Astrocyte of the cerebellum (primary cell): ENCODE results near the gene DDX6.
"Not testable (repeated sequence)": the region's sequence is repeated elsewhere in the genome, so short reads cannot be mapped to it uniquely, and the experiment has no call there.

Source experiments
- DNase-seq: peaks from one replicate; pipeline ENCODE4 v3.0.0-alpha.2; 2011; ENCODE audit warnings: low read depth
- H3K4me3 ChIP-seq: 2 replicates; pipeline ENCODE4 v1.5.1; 2011; ENCODE audit warnings: mild to moderate bottlenecking, low read depth, low read length, moderate library complexity
- in situ Hi-C: cut with HindIII; loops from 2 replicates; pipeline ENCODE4 v1.10.0; 2017; ENCODE audit warnings: low sequenced_read_pairs
- TF ChIP-seq, protein P1 (sequence below): IDR thresholded peaks from 2 replicates; pipeline ENCODE4 v1.5.1; 2012; ENCODE audit warnings: low read length, low read depth, moderate library complexity, mild to moderate bottlenecking; ENCODE audit errors: missing control alignments

The DDX6 gene

DNA sequence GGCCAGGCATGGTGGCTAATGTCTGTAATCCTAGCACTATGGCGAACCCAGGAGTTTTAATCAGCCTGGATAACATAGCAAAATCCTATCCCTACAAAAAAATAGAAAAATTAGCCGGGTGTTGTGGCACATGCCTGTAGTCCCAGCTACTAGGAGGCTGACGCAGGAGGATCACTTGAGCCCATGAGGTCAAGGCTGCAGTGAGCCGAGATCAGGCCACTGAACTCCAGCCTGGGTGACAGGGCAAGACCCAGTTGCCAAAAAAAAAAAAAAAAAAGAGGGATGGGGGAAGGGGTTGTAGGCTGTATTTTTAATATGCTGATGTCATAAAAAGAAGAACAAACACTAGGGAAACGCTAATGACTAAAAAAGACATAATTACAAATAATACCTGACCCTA is 12.1 kb downstream of the DDX6 start:
- no peak for DNase-seq
- in situ Hi-C loops = no loop called here
- H3K4me3 ChIP-seq = no peak overlapping the region
- TF ChIP-seq, protein P1, sequence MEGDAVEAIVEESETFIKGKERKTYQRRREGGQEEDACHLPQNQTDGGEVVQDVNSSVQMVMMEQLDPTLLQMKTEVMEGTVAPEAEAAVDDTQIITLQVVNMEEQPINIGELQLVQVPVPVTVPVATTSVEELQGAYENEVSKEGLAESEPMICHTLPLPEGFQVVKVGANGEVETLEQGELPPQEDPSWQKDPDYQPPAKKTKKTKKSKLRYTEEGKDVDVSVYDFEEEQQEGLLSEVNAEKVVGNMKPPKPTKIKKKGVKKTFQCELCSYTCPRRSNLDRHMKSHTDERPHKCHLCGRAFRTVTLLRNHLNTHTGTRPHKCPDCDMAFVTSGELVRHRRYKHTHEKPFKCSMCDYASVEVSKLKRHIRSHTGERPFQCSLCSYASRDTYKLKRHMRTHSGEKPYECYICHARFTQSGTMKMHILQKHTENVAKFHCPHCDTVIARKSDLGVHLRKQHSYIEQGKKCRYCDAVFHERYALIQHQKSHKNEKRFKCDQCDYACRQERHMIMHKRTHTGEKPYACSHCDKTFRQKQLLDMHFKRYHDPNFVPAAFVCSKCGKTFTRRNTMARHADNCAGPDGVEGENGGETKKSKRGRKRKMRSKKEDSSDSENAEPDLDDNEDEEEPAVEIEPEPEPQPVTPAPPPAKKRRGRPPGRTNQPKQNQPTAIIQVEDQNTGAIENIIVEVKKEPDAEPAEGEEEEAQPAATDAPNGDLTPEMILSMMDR = no peak

DNA sequence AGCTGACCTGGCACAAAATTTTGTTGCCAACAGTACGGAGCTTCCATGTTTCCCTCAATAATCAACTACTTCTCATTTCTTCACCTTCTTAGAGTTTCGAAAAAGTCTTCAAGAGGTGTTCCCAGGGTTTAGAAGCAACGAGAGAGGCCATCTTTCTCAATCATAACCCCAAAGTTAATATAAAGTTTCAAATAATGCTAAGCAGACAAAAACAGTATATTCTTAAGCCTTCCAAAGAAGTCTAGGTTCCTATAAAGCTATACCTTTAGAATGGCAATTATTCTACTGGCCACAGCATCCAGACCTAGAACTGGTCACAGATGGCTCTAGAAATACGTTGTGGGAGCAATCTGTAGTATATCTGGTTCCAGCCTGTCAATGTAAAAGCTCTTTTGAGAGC is 16.9 kb downstream of the DDX6 start:
- in situ Hi-C loops = no loop called here
- no peak for DNase-seq
- TF ChIP-seq, protein P1 = no peak
- H3K4me3 ChIP-seq = no peak overlapping the region

DNA sequence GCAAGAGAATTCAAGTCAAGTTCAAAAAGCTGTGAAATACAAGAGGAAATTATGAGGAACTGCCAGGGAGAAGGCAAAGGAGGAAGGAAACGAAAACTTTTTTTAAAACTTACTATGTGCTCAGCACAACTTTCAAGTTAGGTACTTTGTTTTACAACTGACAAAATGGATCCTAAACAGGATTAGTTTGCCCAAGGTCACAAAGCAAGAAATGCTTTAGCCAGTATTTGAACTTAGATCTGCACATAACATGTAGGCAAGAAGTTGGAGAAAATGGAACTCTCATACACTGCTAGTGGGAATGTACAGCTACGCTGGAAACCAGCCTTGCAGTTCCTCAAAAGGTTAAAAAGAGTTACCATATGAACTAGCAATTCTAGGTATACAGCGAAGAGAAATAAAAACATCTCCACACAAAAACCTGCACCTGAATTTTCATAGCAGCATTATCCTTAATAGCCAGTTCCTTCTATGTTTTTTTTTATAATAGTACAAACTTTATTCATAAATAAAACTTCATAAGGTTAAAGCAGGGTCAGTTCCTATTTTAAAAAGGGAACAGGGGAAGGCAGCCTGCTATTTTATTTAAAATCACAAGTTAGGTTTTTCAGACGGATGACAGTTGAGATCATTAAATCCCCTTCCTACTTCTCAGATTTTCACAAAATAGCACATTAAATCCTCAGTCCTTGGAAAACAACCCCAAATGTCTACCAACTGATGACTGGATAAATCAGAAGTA is 19.2 kb downstream of the DDX6 start:
- in situ Hi-C loops = no loop called here
- no peak for DNase-seq
- TF ChIP-seq, protein P1 = no peak
- no peak overlapping the region for H3K4me3 ChIP-seq

DNA sequence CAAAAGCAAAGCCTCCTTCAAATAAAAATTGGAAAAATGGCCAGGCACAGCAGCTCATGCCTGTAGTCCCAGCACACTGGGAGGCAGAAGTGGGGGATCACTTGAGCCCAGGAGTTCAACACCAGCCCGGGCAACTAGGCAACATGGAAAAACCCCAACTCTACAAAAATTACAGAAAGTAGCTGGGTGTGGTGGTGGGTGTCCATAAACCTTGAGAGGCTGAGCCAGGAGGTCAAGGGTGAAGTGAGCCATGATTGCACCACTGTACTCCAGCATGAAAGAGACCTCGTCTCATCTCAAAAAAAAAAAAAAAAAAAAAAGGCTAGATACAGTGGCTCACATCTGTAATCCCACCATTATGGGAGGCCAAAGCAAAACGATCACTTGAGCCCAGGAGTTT is 22.3 kb downstream of the DDX6 start:
- TF ChIP-seq, protein P1 = no peak
- in situ Hi-C loops = no loop called here
- no peak for DNase-seq
- H3K4me3 ChIP-seq = no peak overlapping the region

DNA sequence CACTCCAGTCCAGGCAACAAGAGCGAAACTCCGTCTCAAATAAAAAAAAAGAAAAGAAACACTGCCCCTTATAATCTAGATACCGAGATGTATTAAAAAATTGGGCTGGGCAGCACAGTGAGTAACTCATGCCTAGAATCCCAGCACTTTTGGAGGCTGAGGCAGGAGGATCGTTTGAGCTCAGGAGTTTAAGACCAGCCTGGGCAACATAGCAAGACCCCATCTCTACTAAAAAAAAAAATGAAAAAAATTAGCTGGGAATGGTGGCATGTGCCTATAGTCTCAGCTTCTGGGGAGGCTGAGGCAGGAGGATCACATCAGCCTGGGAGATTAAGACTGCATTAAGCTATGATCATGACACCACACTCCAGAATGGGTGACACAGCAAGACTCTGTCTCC is 24.9 kb downstream of the DDX6 start:
- no peak for DNase-seq
- H3K4me3 ChIP-seq = no peak overlapping the region
- TF ChIP-seq, protein P1 = no peak
- in situ Hi-C loops = no loop called here

DNA sequence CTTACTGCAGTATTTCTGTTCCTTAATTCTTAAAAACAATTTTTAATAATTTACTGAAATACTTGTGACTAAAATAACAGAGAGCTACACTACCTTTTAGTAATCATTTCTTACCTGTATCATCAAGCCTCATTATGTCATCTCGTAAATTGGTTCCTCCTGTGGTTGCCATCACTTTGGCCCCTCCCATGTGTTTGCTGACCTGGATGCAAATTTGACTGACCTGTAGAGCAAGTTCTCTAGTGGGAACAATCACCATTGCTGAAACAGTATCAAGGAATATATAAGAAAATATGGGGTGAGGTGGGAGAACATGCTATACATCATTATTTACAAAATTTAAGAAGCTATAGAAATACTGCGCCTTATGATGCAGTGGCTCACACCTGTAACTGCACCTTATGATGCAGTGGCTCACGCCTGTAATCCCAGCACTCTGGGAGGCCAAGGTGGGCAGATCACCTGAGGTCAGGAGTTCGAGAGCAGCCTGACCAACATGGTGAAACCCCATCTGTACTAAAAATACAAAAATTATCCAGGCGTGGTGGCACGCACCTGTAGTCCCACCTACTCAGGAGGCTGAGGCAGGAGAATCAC is 25.8 kb downstream of the DDX6 start:
- H3K4me3 ChIP-seq, DNase-seq, in situ Hi-C loops: not testable (repeated sequence)

DNA sequence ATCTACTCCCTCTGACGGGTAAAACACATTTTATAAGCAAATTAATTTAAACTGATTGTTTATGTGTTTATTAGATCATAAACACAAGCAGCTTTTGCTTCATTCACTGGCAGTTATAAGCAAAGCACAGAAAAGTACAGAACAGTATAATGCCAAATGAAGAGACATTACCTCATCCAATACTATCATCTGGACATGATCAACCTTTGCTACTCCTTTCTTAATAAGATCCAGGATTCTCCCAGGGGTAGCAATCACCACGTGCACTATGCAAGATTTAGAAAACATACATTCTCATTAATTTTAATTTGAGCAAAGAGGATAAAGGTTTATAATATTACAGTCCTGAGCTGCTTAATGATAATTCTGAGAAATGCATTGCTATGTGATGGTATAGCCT is 27.9 kb downstream of the DDX6 start:
- in situ Hi-C loops = no loop called here
- DNase-seq = no peak
- TF ChIP-seq, protein P1 = no peak
- H3K4me3 ChIP-seq = no peak overlapping the region

DNA sequence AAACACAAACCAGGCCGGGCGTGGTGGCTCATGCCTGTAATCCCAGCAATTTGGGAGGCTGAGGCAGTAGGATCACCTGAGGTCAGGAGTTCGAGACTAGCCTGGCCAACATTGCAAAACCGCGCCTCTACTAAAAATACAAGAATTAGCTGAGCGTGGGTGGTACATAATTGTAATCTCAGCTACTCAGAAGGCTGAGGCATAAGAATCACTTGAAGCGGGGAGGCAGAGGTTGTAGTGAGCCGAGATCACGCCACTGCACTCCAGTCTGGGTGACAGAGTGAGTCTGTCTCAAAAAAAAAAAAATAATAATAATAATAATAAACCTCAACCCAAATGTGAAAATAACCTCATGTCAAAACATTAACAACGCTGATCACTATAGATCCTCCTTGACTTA is 29.0 kb downstream of the DDX6 start:
- in situ Hi-C loops, DNase-seq, H3K4me3 ChIP-seq: not testable (repeated sequence)
